Endometrium (tissue), 2 donors: ENCODE results near the gene PDX1.

Source experiments
- FAIRE-seq: peaks from 2 replicates; lab custom pipeline; 2012; peaks lifted over from hg19 to GRCh38; lab: Jason Lieb, UNC
- donor health status: control.
- donor health status: control.

PDX1 gene

GRCh38 chr13:27970382-27971235 lies 50.8 kb downstream of the PDX1 start:
- FAIRE-seq: no peak

GRCh38 chr13:27971236-27971645 lies 51.4 kb downstream of the PDX1 start:
- no peak for FAIRE-seq

- no peak for FAIRE-seq
Measured at GRCh38 chr13:27971776-27972477, 52.1 kb downstream of the PDX1 start.

- FAIRE-seq: no peak
Measured at GRCh38 chr13:27972478-27972820, 52.6 kb downstream of the PDX1 start.

- FAIRE-seq: no peak
Measured at GRCh38 chr13:27973291-27973690, 53.5 kb downstream of the PDX1 start.

- FAIRE-seq: no peak
Measured at GRCh38 chr13:27973961-27974662, 54.3 kb downstream of the PDX1 start.
